ENCODE results near the gene OSBPL7. TPM values are rescaled to one million over a fixed set of nuclear protein-coding genes. Genes with fewer than 3 reads are reported as not detected.

OSBPL7 gene
- total RNA-seq, 1 experiment from 2014 or later: 13.0 TPM

GRCh38 chr17:47845716-47846075 lies 24.1 kb upstream of the OSBPL7 start:
- Mint-ChIP-seq H3K27ac (no peak overlapping the region), H3K4me3 (no peak overlapping the region)

More at GRCh38 chr17:47845716-47846075, 24.1 kb upstream of the OSBPL7 start:
- no peak overlapping the region for H3K14ac ChIP-seq (ENCODE audit: insufficient read depth, low read length)
- WGBS (ENCODE audit: extremely low coverage, insufficient read length, low lambda C conversion rate): no CpG with 5 or more reads among the region's 3 CpGs
- no peak overlapping the region for H3K56ac ChIP-seq (ENCODE audit: insufficient read length, low read depth, low read length)
- no peaks in the 10 kb centered on the region for H3K9me3 ChIP-seq (ENCODE audit: control insufficient read depth, low read depth, low read length)
- no peak overlapping the region for H2BK5ac ChIP-seq (ENCODE audit: insufficient read length, low read length)
- H4K5ac ChIP-seq (ENCODE audit: insufficient read length, low read depth, low read length): no peak overlapping the region
- TF ChIP-seq CTCF (conservative IDR thresholded peaks at IDR 0.05): no peak
- H2BK20ac ChIP-seq (ENCODE audit: low read depth, low read length, poor library complexity, severe bottlenecking): no peak overlapping the region
- Mint-ChIP-seq H3K9me3 (no peaks in the 10 kb centered on the region; a peak in 1 of 5 replicates), H3K36me3 (ENCODE audit: insufficient read depth in 1 of 3, low read depth in 3 of 3) (peaks cover 0 to 2% (median 0%) of the 10 kb centered on the region in 3 experiments; a peak in 1 of 7 replicates), H3K27me3 (ENCODE audit: low read depth) (peaks cover 70% of the 10 kb centered on the region), H3K4me1 (peaks cover 31 to 53% of the 10 kb centered on the region in 2 experiments)
- no peak overlapping the region for H2AFZ ChIP-seq (ENCODE audit: low read length)
- H2BK120ac ChIP-seq (ENCODE audit: low read depth, low read length, poor library complexity, severe bottlenecking): no peak overlapping the region
- H3K4me2 ChIP-seq (ENCODE audit: insufficient read depth, insufficient read length, low read length): no peak overlapping the region
- H2AK5ac ChIP-seq (ENCODE audit: insufficient read length, low read length): no peak overlapping the region
- no peak overlapping the region for H4K8ac ChIP-seq (replicated peaks; ENCODE audit: insufficient read length, low read depth, low read length)
- no peak overlapping the region for H3K23ac ChIP-seq (ENCODE audit: insufficient read length, low read depth, low read length)
- no peak overlapping the region for H3K27ac ChIP-seq (ENCODE audit: insufficient read length, low read depth, low read length)
- peaks cover 4% of the 10 kb centered on the region; the same call in 1 of the 2 replicates for H3K4me1 ChIP-seq (ENCODE audit: insufficient read depth, low read length)
- H3T11ph ChIP-seq (ENCODE audit: low read length): no peak overlapping the region
- H3K9ac ChIP-seq (ENCODE audit: extremely low read depth, insufficient read length, low read length): no peak overlapping the region
- no peak overlapping the region for H3K18ac ChIP-seq (ENCODE audit: insufficient read length, low read depth, low read length)
- H3K4ac ChIP-seq (ENCODE audit: low read depth, low read length): no peak overlapping the region
- no peak for DNase-seq
- no peaks in the 10 kb centered on the region for H3K79me1 ChIP-seq (ENCODE audit: insufficient read depth, low read depth, low read length, poor library complexity, severe bottlenecking)
- no peak overlapping the region for H2BK15ac ChIP-seq (ENCODE audit: low read depth, low read length)
- H3K23me2 ChIP-seq (ENCODE audit: insufficient read length, low read depth, low read length, poor library complexity, severe bottlenecking): peaks cover 14% of the 10 kb centered on the region
- no peak overlapping the region for H4K91ac ChIP-seq (ENCODE audit: insufficient read length, low read depth, low read length)
- H3K27me3 ChIP-seq (ENCODE audit: insufficient read depth, low read length): peaks cover 44% of the 10 kb centered on the region
- no peaks in the 10 kb centered on the region for H4K20me1 ChIP-seq (ENCODE audit: control insufficient read depth, insufficient read depth, insufficient read length)
- H2BK12ac ChIP-seq (ENCODE audit: insufficient read length, low read depth, low read length): no peak overlapping the region
- no peaks in the 10 kb centered on the region for H3K79me2 ChIP-seq (ENCODE audit: insufficient read depth, low read length)

Data from H9 (cell line).